NCI-H526 treated with DMSO at 0.1 percent for 48 hours (cell line): Measurements from ENCODE around the gene ZNF622.
"Not testable (repeated sequence)": the region's sequence is repeated elsewhere in the genome, so short reads cannot be mapped to it uniquely, and the experiment has no call there.

Experiments
- DNase-seq: peaks from one replicate; lab custom pipeline; 2025; lab: John Stamatoyannopoulos, UW

Gene ZNF622

GRCh38 chr5:16480144-16480543 is 14.5 kb upstream of the ZNF622 start:
- DNase-seq, result no peak

GRCh38 chr5:16477541-16477940 is 11.9 kb upstream of the ZNF622 start:
- no peak for DNase-seq

- DNase-seq, result not testable (repeated sequence)
Observed at GRCh38 chr5:16476417-16476816, 10.8 kb upstream of the ZNF622 start.

GRCh38 chr5:16471387-16471786 is 5.8 kb upstream of the ZNF622 start:
- no peak for DNase-seq

- no peak for DNase-seq
Observed at GRCh38 chr5:16467363-16468219, 2.0 kb upstream of the ZNF622 start.

- DNase-seq, result no peak
Observed at GRCh38 chr5:16464664-16465543, 696 bp downstream of the ZNF622 start.

- DNase-seq, result no peak
Observed at GRCh38 chr5:16464231-16464630, 1.4 kb downstream of the ZNF622 start.

- DNase-seq, result no peak
Observed at GRCh38 chr5:16461782-16462181, 3.8 kb downstream of the ZNF622 start.

- DNase-seq, result no peak
Observed at GRCh38 chr5:16461026-16461425, 4.6 kb downstream of the ZNF622 start.

- no peak for DNase-seq
Observed at GRCh38 chr5:16459451-16459850, 6.1 kb downstream of the ZNF622 start.

GRCh38 chr5:16457853-16458252 is 7.7 kb downstream of the ZNF622 start:
- no peak for DNase-seq

GRCh38 chr5:16457451-16457850 is 8.1 kb downstream of the ZNF622 start:
- DNase-seq, result no peak

- DNase-seq, result peak; percentile 40
Observed at GRCh38 chr5:16456103-16456832, 9.3 kb downstream of the ZNF622 start.

- DNase-seq, result no peak
Observed at GRCh38 chr5:16455668-16456067, 9.9 kb downstream of the ZNF622 start.

GRCh38 chr5:16454686-16455085 is 10.9 kb downstream of the ZNF622 start:
- DNase-seq, result no peak

- no peak for DNase-seq
Observed at GRCh38 chr5:16453609-16454008, 12.0 kb downstream of the ZNF622 start.

- no peak for DNase-seq
Observed at GRCh38 chr5:16450163-16450562, 15.4 kb downstream of the ZNF622 start.

- no peak for DNase-seq
Observed at GRCh38 chr5:16446993-16447392, 18.6 kb downstream of the ZNF622 start.

- no peak for DNase-seq
Observed at GRCh38 chr5:16437977-16438376, 27.6 kb downstream of the ZNF622 start.

GRCh38 chr5:16436065-16436682 is 29.4 kb downstream of the ZNF622 start:
- not testable (repeated sequence) for DNase-seq

GRCh38 chr5:16431490-16431889 is 34.1 kb downstream of the ZNF622 start:
- no peak for DNase-seq
